Natural killer cell treated with Interleukin-12 subunit alpha and Interleukin-12 subunit beta and Interleukin-15 and Interleukin-18, amount 100 ng/mL, for 72 hours (primary cell): ENCODE measurements around the gene VAMP2. TPM values are rescaled to one million over a fixed set of nuclear protein-coding genes. Genes with fewer than 3 reads are reported as not detected.

Source experiments
- ATAC-seq, 2 donors: fragments of 150-1000 bp; cut with Tn5 transposase in 1 of 2; sonication (Bioruptor Pico), chemical (Tn5 transposase) in 1 of 2; 2 replicates each; pipeline ENCODE4 v1.10.0; 2021
- DNase-seq: peaks from one replicate; pipeline ENCODE4 v3.0.0; 2022; ENCODE audit warnings: low spot score
- H3K27ac Mint-ChIP-seq, 2 donors: 1 replicate in 1 of 2; 2 replicates in 1 of 2; pipeline ENCODE4 v1.8.0; 2022; ENCODE audit warnings: mixed read lengths in 2 of 2, mild to moderate bottlenecking in 1 of 2, moderate library complexity in 1 of 2
- H3K27me3 Mint-ChIP-seq, 2 donors: 1 replicate in 1 of 2; 2 replicates in 1 of 2; pipeline ENCODE4 v1.8.0; 2022; ENCODE audit warnings: mixed read lengths in 2 of 2
- H3K36me3 Mint-ChIP-seq: one replicate; pipeline ENCODE4 v1.8.0; 2022; ENCODE audit warnings: mixed read lengths
- H3K4me1 Mint-ChIP-seq, 2 donors: 1 replicate in 1 of 2; 2 replicates in 1 of 2; pipeline ENCODE4 v1.8.0; 2022; ENCODE audit warnings: low read depth in 2 of 2, mixed read lengths in 2 of 2, mild to moderate bottlenecking in 1 of 2
- H3K4me3 Mint-ChIP-seq: one replicate; pipeline ENCODE4 v1.8.0; 2022; ENCODE audit warnings: mixed read lengths
- H3K9me3 Mint-ChIP-seq: 2 replicates; pipeline ENCODE4 v1.8.0; 2022; ENCODE audit warnings: mixed read lengths
- total RNA-seq, 2 donors: library from RNA; stranded (reverse); gene quantifications; one replicate each; pipeline ENCODE4 v1.2.3, GENCODE V29; 2022

VAMP2 gene
- total RNA-seq, 2 donors from 2014 or later = 54.6 to 73.0 TPM

DNA sequence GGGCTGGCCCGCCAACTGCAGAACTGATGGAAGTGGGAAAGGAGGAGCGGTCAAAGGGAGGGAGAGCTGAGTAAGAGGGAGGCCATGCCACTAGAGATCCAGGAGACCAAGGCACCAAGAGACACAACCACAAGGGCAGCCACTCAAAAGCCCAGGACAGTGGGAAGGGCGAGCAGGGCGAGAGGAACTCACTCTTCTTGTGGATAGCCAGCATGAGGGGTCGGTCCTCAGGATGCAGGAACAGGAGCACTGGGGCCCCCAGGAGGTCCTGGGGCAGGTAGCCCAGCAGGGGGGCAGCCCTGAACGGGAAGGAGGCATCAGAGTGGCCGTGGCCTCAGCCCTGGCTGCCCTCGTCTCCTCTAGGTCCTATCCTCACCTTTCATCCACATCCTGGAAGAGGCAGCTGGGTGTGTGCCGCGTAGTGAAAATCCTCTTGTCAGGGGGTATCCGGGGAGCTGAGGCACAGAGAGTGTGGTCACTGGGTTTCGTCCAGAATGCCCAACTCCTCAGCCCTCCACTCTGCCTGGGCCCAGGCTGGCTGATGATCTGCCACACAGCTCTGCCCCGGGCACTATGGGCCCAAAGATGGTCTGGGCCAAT, 14.8 kb downstream of the VAMP2 start:
- Mint-ChIP-seq H3K4me3 (no peak overlapping the region), H3K9me3 (no peaks in the 10 kb centered on the region), H3K36me3 (no peaks in the 10 kb centered on the region), H3K4me1 (peaks cover 7 to 20% of the 10 kb centered on the region in 2 donors), H3K27me3 (no peaks in the 10 kb centered on the region), H3K27ac (no peak overlapping the region)
- ATAC-seq (no peak), DNase-seq (no peak)

DNA sequence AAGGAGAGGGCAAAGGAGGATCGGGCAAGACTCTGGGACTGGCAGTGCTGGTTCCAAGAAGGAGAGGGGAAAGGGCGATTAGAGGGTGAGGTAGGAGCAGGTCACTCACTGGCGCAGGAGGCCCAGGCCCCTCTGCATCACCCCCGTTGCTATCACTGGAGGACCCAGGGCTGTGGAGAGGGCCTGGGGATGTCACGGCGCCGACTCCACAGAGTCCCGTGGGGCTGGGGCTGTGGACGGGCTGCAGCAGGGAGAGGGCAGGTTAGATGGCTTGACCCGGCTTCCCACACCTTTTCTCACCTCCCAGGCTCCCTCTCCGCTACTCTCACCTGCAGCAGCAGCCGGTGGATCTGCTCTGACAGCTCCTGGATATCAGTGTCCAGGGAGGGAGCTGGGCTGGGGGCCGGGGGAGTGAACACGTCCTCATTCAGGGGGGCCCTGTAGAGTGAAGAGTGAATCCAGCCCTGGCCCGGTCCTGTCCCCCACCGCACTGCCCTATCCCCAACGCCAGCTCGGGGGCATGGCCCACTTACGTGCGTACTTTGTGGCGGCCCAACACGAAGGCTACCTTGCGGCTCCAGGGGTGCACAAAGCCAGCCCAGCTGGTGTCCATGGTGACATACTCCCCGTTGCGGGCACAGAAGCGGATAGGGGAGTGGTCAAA, 15.5 kb downstream of the VAMP2 start:
- Mint-ChIP-seq H3K9me3 (no peaks in the 10 kb centered on the region), H3K4me1 (peaks cover 7 to 14% of the 10 kb centered on the region in 2 donors), H3K36me3 (no peaks in the 10 kb centered on the region), H3K27ac (no peak overlapping the region), H3K4me3 (no peak overlapping the region), H3K27me3 (no peaks in the 10 kb centered on the region)
- ATAC-seq (no peak), DNase-seq (no peak)

DNA sequence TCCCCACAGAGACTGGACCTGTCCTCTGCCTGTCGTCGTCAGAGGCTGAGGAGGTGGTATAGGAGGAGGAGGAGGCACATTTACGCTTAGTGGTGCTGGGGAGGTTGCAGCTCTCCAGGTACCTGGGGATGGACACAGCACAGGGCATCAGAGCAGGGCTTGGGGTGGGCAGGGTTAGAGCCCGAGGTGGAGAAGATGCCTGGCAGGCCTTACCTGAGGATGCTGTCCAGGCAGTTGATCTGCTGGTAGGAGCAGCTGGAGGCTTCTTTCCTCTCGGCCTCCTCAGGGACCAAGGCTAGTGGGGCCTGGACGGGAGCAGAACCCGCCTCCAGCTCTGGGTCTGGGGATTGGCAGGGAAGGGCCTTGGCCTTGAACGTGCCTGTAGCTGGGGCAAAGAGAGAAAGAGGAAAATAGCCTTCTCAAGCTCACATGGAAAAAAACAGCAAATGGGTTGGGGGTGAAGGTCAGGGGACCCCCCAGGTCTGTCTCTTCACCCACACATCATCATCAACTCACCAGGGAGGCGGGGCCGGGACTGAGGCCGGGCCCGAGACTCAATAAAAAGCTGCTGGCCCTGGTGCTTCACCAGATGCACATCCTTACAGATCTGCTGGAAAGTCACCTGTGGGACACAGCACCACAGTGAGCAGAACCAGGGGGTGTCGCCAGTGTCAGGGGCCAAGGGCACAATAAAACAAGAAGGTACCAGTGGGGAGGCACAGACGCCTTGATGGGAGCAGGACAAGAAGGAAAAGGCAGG, 16.2 kb downstream of the VAMP2 start:
- Mint-ChIP-seq H3K4me3 (no peak overlapping the region), H3K27ac (no peak overlapping the region), H3K27me3 (no peaks in the 10 kb centered on the region), H3K36me3 (no peaks in the 10 kb centered on the region), H3K4me1 (peaks cover 3 to 8% of the 10 kb centered on the region in 2 donors), H3K9me3 (no peaks in the 10 kb centered on the region)
- ATAC-seq (no peak), DNase-seq (no peak)

- H3K4me3 Mint-ChIP-seq = no peak overlapping the region
- H3K27me3 Mint-ChIP-seq = no peaks in the 10 kb centered on the region
- no peak overlapping the region for H3K27ac Mint-ChIP-seq
- no peaks in the 10 kb centered on the region for H3K9me3 Mint-ChIP-seq
- no peak for ATAC-seq
- H3K4me1 Mint-ChIP-seq = peaks cover 0 to 5% of the 10 kb centered on the region in 2 donors
- no peak for DNase-seq
- H3K36me3 Mint-ChIP-seq = no peaks in the 10 kb centered on the region
Measured at GRCh38 chr17:8145811-8146210, 16.9 kb downstream of the VAMP2 start.

DNA sequence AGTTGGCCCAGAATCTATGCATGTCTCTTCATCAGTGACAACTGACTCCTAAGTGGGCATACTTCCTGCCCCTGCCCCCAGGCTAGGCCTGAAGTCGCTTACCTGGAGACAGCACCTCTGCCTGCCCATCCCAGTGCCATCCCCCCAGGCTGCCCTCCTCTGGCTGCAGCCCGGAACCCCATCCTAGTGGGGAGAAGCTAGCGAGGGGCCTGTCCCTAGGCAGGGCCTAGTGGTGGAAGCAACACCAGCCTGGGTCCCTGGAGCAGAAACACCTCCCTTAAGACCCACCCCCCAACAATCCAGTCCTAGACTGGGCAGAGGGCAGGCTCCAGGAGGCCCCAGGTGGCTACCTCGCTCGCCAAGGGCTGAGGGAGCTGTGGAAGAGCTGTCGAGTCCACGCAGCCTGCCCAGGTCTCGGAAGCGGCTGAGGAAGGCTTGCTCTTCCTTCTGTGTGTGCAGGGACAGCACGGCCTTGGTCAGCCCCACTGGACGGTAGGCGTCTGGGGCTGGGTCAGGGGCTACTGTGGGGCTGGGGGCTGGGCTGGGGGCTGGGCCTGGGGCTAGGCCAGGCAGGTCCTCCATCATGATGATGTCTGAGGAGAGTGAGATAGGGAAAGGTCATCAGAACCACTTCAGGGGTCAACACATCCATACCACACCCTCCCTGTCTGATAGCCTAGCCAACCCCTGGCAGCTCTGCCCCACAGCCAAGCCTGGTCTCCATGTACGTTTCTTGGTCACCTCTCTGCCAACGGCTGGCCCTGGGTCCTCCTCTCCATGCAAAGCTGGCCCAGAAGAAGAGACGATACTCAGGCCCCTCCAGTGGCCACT, 18.1 kb downstream of the VAMP2 start:
- H3K27ac Mint-ChIP-seq = no peak overlapping the region
- ATAC-seq = no peak

GRCh38 chr17:8143581-8144400, 19.0 kb downstream of the VAMP2 start:
- Mint-ChIP-seq H3K27me3 (no peaks in the 10 kb centered on the region), H3K4me3 (no peak overlapping the region), H3K27ac (no peak overlapping the region), H3K36me3 (no peaks in the 10 kb centered on the region), H3K4me1 (no peaks in the 10 kb centered on the region), H3K9me3 (no peaks in the 10 kb centered on the region)
- ATAC-seq (no peak), DNase-seq (no peak)

More for the DNA sequence above, 18.1 kb downstream of the VAMP2 start:
- Mint-ChIP-seq H3K9me3 (no peaks in the 10 kb centered on the region), H3K4me1 (no peaks in the 10 kb centered on the region), H3K36me3 (no peaks in the 10 kb centered on the region), H3K4me3 (no peak overlapping the region), H3K27me3 (no peaks in the 10 kb centered on the region)
- no peak for DNase-seq

DNA sequence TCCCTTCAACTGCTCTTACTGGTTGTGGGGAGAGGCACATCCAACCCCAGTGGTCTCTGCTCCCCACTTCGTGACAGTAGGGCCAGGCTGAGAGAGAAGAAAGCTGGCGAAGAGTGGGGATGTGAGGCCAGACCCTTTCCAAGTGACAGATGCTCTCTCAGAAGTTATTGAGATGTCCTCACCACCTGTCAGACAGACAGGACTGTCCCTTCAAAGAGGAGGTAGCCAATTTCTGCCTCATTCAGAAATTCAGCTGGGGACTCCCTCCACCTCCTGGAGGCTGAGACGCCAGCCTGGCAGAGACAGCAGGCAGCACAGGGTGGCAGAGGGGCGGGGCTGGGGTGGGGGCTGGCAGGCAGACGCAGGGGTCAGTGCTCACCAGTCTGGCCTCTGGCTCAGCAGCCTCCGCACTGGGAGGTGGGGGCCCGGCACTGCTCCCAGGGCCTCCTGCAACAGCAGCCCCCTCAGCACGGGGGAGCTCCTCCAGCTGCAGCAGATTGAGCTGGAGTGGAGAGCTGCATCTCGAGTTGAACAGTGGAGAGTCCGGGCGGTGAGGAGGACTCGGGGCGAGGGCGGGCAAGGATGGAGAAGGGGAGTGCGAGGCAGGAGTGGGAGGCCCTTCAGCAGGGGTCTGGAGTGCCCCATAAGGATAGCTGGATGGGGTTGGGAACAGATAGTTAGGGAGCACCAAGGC, 19.7 kb downstream of the VAMP2 start:
- Mint-ChIP-seq H3K9me3 (no peaks in the 10 kb centered on the region), H3K27ac (no peak overlapping the region), H3K4me1 (no peaks in the 10 kb centered on the region), H3K36me3 (no peaks in the 10 kb centered on the region), H3K4me3 (no peak overlapping the region), H3K27me3 (no peaks in the 10 kb centered on the region)
- DNase-seq (no peak), ATAC-seq (no peak)

- ATAC-seq = no peak
- Mint-ChIP-seq H3K27me3 (no peaks in the 10 kb centered on the region), H3K27ac (no peak overlapping the region), H3K36me3 (no peaks in the 10 kb centered on the region), H3K4me3 (no peak overlapping the region), H3K4me1 (no peaks in the 10 kb centered on the region), H3K9me3 (no peaks in the 10 kb centered on the region)
- no peak for DNase-seq
Measured at GRCh38 chr17:8142158-8142886, 20.4 kb downstream of the VAMP2 start.

GRCh38 chr17:8141741-8142140, 21.0 kb downstream of the VAMP2 start:
- Mint-ChIP-seq H3K4me1 (no peaks in the 10 kb centered on the region), H3K9me3 (no peaks in the 10 kb centered on the region), H3K36me3 (no peaks in the 10 kb centered on the region), H3K27ac (peak overlapping the region in 1 of 2 donors; percentile 54), H3K27me3 (no peaks in the 10 kb centered on the region), H3K4me3 (no peak overlapping the region)
- ATAC-seq (no peak), DNase-seq (no peak)

DNA sequence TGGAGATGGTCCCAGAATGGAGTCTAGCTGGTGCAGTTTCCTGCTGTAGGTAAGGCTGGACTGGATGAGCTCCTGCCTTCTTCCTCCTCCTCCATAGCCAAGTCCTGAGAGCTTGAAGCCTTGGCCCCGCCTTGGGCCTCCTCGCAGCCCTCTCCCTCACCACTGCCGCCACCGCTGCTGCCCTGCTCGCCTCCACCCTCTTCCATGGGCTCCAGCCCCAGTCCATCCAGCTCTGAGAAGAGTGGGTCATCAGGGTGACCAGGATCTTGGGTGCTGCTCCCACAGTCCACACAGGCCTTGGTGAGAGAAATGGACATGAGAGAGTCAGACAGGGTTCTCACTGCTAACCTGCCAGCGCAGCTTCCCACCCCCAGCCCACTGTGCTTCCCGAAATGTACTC, 21.7 kb downstream of the VAMP2 start:
- Mint-ChIP-seq H3K9me3 (no peaks in the 10 kb centered on the region), H3K27me3 (no peaks in the 10 kb centered on the region), H3K27ac (no peak overlapping the region), H3K4me3 (no peak overlapping the region), H3K4me1 (no peaks in the 10 kb centered on the region), H3K36me3 (no peaks in the 10 kb centered on the region)
- no peak for DNase-seq
- ATAC-seq = no peak

DNA sequence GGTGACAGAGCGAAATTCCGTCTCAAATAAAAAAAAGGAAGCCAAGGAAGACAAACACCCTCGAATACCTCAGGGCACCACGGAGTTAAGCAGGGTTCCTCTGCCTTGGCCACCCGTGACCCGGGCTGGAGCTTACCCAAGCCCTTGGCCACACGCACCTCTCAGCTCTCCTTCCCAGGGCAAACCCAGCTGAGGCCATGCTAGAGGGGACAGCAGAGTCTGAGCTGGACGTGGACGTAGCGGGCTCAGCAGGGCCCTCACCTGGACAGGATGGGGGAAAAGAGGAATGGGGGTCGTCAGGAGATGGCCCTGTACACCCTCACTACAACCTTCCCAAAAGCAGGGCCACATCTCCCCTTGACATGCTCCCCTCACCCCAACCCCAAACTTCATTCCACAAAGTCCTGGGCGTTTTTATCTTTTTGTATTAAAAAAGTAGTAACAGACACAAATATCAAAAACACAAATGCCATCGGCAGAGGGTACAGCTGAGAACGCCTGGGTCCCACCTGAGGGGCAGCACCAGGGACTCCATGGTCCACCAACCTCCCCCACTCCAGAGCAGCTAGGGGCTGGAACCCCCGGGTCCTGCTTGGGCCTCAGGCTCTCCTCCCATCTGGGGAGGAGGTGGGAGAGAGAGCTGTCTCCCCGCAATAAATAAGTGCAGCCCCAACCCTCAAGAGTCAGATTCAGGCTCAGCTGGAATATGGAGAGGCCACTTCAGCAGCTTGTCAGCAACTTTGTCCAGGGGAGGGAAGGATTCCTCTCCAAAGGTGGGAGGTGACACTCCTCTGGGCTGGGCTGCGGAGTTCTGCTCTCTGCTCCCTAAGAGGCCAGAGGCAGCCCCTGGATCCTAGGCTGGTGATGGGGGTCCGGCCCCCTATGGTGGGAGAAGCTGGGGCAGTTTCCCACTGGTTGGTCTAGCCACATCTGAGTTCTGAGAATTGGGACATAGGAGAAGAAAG, 22.4 kb downstream of the VAMP2 start:
- ATAC-seq = no peak
- Mint-ChIP-seq H3K4me3 (no peak overlapping the region), H3K36me3 (no peaks in the 10 kb centered on the region), H3K9me3 (no peaks in the 10 kb centered on the region), H3K27ac (no peak overlapping the region), H3K4me1 (no peaks in the 10 kb centered on the region), H3K27me3 (no peaks in the 10 kb centered on the region)
- no peak for DNase-seq
